GM23248 (cell line): Measurements from ENCODE around the gene ZNRF2.
"Not testable (repeated sequence)": the region's sequence is repeated elsewhere in the genome, so short reads cannot be mapped to it uniquely, and the experiment has no call there.

Experiments used
- EZH2 ChIP-seq: fragments of 200-600 bp; sonication (generic); IDR thresholded peaks from 2 replicates; pipeline ENCODE4 v1.6.1; 2018; ENCODE audit warnings: antibody characterized with exemption, mild to moderate bottlenecking; ENCODE audit not compliant: insufficient read depth, poor library complexity, severe bottlenecking
- EZH2phosphoT487 ChIP-seq: fragments of 200-600 bp; sonication (generic); IDR thresholded peaks from 2 replicates; pipeline ENCODE4 v1.6.1; 2018; ENCODE audit warnings: antibody characterized with exemption, moderate library complexity, mild to moderate bottlenecking, low read depth; ENCODE audit not compliant: insufficient read depth

DNA sequence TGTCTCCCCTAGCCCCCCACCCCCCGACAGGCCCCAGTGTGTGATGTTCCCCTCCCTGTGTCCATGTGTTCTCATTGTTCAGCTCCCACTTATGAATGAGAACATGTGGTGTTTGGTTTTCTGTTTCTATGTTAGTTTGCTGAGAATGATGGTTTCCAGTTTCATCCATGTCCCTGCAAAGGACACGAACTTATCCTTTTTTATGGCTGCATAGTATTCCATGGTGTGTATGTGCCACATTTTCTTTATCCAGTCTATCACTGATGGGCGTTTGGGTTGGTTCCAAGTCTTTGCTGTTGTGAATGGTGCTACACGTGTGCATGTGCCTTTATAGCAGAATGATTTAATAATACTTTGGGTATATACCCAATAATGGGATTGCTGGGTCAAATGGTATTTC lies 96.4 kb downstream of the ZNRF2 start:
- not testable (repeated sequence) for TF ChIP-seq EZH2, EZH2phosphoT487
